ENCODE data around the gene BRD1. TPM values are rescaled to one million over a fixed set of nuclear protein-coding genes. Genes with fewer than 3 reads are reported as not detected.

BRD1 gene
- total RNA-seq, 2 donors from 2014 or later = 32.7 to 37.7 TPM

GRCh38 chr22:49754696-49755630 is 72.7 kb downstream of the BRD1 start:
- H3K4me1 ChIP-seq = no peaks in the 10 kb centered on the region
- no peak overlapping the region for H3K27ac ChIP-seq
- intact Hi-C loops (cut with DNase I) = no loop called here

GRCh38 chr22:49753961-49754695 is 73.5 kb downstream of the BRD1 start:
- H3K4me3 ChIP-seq = no peak overlapping the region
- H3K27ac ChIP-seq = no peak overlapping the region
- intact Hi-C loops (cut with DNase I) = no loop called here
- TF ChIP-seq CTCF (IDR thresholded peaks at IDR 0.05) = no peak
- DNase-seq = no peak
- H3K9ac ChIP-seq (ENCODE audit: low read depth in 2 of 2, low read length in 2 of 2) = no peak overlapping the region
- H3K4me1 ChIP-seq = no peaks in the 10 kb centered on the region
- H3K27me3 ChIP-seq = no peaks in the 10 kb centered on the region
- H3K36me3 ChIP-seq = no peaks in the 10 kb centered on the region
- no peaks in the 10 kb centered on the region for H3K9me3 ChIP-seq

More at GRCh38 chr22:49754696-49755630, 72.7 kb downstream of the BRD1 start:
- no peaks in the 10 kb centered on the region for H3K27me3 ChIP-seq
- H3K4me3 ChIP-seq = no peak overlapping the region
- TF ChIP-seq CTCF (IDR thresholded peaks at IDR 0.05) = no peak
- H3K9ac ChIP-seq (ENCODE audit: low read depth in 2 of 2, low read length in 2 of 2) = no peak overlapping the region
- DNase-seq = no peak
- no peaks in the 10 kb centered on the region for H3K36me3 ChIP-seq
- no peaks in the 10 kb centered on the region for H3K9me3 ChIP-seq

- Histone ChIP-seq H3K27ac (no peak overlapping the region), H3K36me3 (no peaks in the 10 kb centered on the region), H3K9ac (ENCODE audit: low read depth in 2 of 2, low read length in 2 of 2) (no peak overlapping the region), H3K4me3 (no peak overlapping the region), H3K4me1 (no peaks in the 10 kb centered on the region), H3K27me3 (no peaks in the 10 kb centered on the region), H3K9me3 (no peaks in the 10 kb centered on the region)
- TF ChIP-seq CTCF (IDR thresholded peaks at IDR 0.05) = no peak
- DNase-seq = no peak
- intact Hi-C loops (cut with DNase I) = no loop called here
Measured at GRCh38 chr22:49753276-49753890, 74.3 kb downstream of the BRD1 start.

GRCh38 chr22:49752598-49753091 is 75.0 kb downstream of the BRD1 start:
- no peak overlapping the region for H3K4me3 ChIP-seq
- no peak for DNase-seq

More at GRCh38 chr22:49752598-49753091, 75.0 kb downstream of the BRD1 start:
- Histone ChIP-seq H3K9ac (ENCODE audit: low read depth in 2 of 2, low read length in 2 of 2) (no peak overlapping the region), H3K27ac (no peak overlapping the region), H3K9me3 (no peaks in the 10 kb centered on the region), H3K4me1 (no peaks in the 10 kb centered on the region), H3K36me3 (no peaks in the 10 kb centered on the region), H3K27me3 (no peaks in the 10 kb centered on the region)
- intact Hi-C loops (cut with DNase I) = no loop called here
- no peak for TF ChIP-seq CTCF (IDR thresholded peaks at IDR 0.05)
